Measurements from ENCODE around the gene KSR2.
"Not testable (repeated sequence)": the region's sequence is repeated elsewhere in the genome, so short reads cannot be mapped to it uniquely, and the experiment has no call there.

Gene KSR2

DNA sequence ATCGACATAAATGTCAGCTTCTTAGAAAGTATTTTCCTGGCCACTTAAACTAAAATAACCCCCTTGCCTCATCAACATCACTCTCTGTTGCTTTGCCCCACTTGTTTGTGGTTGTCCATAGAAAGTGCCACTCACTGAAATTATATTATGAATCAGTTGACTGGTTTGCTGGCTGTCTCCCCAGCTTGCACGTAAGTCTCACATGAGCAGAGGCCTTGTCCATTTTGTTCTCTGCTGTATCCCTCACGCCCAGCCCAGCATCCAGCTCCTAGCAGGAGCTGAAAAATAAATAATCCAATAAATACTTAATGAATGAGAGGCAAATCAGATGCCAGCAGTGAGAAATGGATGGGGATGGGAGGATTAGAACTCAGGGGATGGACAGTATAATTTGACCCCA, 159.3 kb downstream of the KSR2 start:
- DNase-seq: no peak

GRCh38 chr12:117807946-117808345, 160.8 kb downstream of the KSR2 start:
- DNase-seq: no peak

DNA sequence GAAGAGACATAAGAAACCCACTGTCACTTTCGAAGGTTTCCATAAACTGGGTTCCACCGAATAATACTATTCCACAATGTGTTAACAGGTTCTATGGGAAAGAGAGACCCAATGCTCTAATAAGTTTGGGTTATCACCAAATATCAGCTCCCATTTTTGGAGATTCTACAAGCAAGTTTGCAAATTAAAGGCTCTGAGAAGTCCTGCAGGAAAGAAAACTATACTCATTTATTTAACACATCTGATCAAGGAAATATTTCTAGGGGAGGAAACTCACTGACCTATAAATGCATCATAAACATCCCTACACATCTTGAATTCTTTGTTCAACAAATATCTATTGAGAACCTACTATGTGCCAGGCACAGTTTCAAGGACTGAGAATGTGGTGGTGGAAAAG, 161.4 kb downstream of the KSR2 start:
- DNase-seq: no peak

GRCh38 chr12:117805865-117806264, 162.9 kb downstream of the KSR2 start:
- DNase-seq: no peak

DNA sequence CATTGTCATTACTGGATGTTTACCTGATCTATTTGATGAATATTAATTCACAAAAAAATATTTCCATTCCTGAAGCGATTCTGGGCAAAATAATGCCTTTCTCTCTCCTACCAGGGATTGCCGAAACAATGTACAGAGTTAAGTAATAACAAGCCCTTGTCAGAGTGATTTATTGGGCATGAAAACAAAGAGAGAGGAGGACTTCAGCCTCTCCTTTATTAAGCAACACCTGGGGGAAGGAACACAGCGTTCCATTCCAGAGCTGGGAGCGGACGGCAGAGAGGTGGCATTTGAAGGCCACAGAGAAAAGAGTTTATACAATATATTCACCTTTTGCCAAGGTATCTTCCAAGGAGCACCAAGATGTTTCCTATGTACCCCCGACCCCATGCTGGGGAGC, 165.8 kb downstream of the KSR2 start:
- DNase-seq: no peak

DNA sequence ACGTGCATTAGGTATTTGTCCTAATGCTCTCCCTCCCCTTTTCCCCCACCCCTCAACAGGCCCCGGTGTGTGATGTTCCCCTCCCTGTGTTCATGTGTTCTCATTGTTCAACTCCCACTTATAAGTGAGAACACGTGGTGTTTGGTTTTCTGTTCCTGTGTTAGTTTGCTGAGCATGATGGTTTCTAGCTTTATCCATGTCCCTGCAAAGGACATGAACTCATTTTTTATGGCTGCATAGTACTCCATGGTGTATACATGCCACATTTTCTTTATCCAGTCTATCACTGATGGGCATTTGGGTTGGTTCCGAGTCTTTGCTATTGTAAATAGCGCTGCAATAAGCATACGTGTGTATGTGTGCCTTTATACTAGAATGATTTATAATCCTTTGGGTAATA, 168.1 kb downstream of the KSR2 start:
- not testable (repeated sequence) for DNase-seq

- no peak for DNase-seq
Observed at GRCh38 chr12:117797202-117797601, 171.6 kb downstream of the KSR2 start.

- no peak for DNase-seq
Observed at GRCh38 chr12:117792877-117793424, 175.8 kb downstream of the KSR2 start.

GRCh38 chr12:117792471-117792870, 176.3 kb downstream of the KSR2 start:
- DNase-seq: no peak

- no peak for DNase-seq
Observed at GRCh38 chr12:117790948-117791347, 177.8 kb downstream of the KSR2 start.

DNA sequence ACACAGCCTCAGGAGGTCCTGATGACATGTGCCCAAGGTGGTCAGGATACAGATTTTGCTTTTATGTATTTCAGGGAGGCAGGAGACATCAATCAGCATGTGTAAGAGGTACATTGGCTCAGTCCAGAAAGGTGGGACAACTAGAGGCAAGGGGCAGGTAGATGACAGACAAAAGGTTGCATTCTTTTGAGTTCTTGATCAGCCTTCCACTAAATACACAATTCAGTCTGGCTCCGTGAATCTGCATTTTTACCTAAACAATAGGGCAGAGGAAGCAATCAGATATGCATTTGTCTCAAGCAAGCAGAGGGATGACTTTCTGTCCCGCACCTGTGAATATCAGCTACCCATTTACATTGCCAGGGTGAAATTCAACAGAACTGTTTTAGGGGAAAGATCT, 178.6 kb downstream of the KSR2 start:
- DNase-seq: no peak

GRCh38 chr12:117789195-117789912, 179.4 kb downstream of the KSR2 start:
- DNase-seq: no peak

DNA sequence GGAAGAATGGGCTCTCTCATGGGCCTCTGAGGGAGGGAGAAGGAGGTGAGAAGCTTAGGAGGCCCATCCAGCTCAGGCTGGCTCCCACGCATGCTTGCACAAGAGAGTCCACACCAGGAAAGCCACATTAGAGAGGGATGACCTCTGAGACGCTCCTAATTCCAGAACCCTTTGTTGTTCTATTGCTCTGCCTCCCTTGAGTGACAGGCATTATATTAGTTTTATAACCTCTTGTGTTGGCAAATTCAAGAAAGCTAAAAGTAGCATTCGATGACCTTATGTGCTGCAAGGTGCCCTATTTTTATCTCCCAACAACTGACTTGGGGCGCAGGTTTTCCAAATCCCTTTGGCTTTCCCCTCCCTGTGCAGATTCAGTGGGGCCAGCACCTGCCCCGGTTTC, 190.1 kb downstream of the KSR2 start:
- DNase-seq: no peak

GRCh38 chr12:117774941-117775775, 193.6 kb downstream of the KSR2 start:
- DNase-seq: peak; percentile 3

DNA sequence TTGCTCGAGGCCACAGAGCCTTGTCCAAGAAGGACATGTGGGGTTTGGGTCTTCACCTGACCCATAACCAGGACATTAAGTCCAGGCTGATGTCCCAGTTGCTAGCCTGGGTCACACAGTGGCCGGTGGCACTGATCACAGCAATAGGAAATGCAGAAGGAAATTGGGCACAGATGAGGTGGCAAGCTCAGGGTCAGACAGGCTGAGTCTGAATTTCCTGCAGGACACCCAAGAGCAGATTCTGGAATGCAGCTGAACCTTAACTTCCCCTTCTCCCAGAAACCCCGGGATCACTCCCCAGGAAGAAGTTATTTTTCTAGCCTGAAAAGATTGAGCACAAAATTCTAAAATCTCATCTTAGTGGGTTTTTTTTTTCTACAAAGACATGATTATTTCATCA, 199.9 kb downstream of the KSR2 start:
- DNase-seq: no peak

GRCh38 chr12:117766008-117766407, 202.8 kb downstream of the KSR2 start:
- DNase-seq: no peak

DNA sequence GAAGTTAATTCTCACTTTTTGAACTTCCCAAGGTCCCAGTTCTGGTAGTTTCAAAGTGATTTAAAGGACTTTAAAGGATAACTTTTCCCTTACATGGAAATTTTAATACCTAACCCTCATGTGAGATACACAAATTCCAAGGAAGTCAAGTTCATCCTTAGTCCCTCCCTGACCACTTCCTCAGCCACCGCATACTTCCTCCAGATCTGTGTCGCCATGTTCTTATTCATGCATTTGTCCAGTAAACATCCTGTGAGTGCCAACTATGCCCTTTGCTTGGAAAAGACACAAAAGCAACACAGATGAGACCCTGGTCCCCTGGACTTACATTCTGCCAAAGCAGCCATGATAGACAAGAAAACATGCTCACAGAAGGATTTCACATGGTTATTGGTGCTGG, 206.6 kb downstream of the KSR2 start:
- DNase-seq: no peak

DNA sequence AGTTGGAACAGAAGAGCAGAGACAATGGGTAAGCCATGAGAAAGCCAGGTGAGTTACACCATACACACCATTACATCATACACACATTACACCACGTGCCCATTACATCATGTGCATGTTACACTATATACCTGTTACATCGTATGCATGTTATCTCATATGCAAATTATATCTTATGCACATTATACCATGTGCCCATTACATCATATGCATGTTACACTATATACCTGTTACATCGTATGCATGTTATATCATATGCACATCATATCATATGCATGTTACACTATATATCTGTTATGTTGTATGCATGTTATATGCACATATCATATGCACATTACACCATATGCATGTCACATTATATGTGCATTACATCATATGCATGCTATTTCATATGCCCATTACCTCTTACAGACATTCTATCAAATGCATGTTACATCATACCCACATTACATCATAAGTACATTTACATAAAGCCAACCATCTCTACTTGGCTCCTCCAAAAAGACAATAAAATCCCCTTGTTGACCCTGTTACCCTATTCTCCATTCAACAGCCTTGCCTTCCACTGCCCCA, 207.2 kb downstream of the KSR2 start:
- no peak for DNase-seq

DNA sequence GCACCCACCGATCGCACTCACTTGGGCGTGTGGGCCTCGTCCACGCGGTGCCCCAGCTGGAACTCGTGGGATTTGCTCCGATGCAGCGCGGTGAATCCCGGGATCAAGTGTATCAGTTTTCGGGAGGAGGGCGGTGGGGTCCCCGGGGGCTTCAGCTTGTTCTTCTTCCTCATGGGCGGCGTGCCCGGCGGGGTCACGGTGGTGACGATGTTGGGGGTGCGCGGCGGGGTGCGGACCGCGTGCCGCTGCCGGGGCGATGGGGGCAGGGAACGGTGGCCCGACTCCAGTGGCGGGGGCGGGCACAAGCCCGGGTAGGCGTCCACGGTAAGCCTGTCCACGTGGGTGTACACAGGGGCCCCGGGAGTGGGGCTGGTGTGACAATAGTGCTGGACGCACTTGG, 207.8 kb downstream of the KSR2 start:
- no peak for DNase-seq

DNA sequence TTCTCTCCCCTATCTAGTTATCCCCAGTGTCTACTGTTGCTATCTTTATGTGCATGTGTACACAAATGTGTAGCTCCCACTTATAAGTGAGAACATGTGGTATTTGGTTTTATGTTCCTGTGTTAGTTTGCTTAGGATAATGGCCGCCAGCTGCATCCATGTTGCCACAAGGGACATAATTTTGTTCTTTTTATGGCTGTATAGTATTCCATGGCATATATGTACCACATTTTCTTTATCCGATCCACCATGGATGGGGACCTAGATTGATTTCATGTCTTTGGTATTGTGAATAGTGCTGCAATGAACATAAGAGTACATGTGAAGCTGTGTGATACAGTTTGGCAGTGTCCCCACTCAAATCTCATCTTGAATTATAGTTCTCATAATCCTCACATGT, 218.1 kb downstream of the KSR2 start:
- DNase-seq: no peak

DNA sequence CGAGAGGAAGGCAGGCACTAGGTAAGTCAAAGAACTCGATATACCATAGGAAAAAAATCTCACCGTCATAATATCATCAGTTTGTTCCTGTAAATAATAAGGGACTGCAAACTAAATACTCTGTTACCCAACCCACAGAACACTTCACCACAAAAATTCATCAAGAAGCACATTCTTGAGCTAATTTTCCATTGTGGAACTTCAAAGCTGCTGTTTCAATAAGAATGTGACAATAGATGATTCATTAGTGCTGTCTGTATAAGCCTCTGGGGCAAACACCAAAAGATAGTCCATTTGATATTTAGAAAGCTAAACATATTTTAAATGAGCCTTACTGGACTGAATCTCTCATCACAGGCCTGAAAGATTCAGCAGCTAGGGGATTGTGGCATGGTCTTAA, 219.4 kb downstream of the KSR2 start:
- DNase-seq: no peak

GRCh38 chr12:117746358-117746757, 222.4 kb downstream of the KSR2 start:
- not testable (repeated sequence) for DNase-seq

GRCh38 chr12:117744418-117744817, 224.4 kb downstream of the KSR2 start:
- DNase-seq: no peak

DNA sequence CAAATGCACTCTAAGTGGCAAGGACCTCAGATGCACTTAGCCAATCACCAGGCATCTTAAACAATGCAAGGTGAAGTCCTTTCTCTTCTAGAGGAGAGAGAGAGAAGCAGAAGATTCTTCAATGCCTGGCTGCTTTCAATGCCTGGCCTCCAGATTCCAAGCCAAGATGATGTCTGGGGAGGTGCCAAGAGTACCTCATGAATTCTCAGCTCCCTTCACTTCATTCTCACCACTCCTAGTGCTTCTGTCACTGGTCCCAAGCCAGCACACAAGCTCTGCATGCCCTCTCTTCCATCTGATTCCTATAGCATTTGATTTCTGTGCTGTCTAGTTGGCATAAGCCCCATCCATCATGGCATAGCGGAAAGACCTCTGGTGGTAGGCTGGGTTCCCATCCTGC, 225.0 kb downstream of the KSR2 start:
- no peak for DNase-seq

Data from eye (tissue), 1 donor.